Activated effector memory CD4-positive, alpha-beta T cell treated with anti-CD3 and anti-CD28 coated beads, Interleukin-2, amount 50 U/mL, for 16 hours (primary cell): Measurements from ENCODE around the gene SAMM50.
"Not testable (repeated sequence)": the region's sequence is repeated elsewhere in the genome, so short reads cannot be mapped to it uniquely, and the experiment has no call there.

ENCODE experiments used
- DNase-seq: peaks from one replicate; pipeline ENCODE4 v3.0.0-alpha.2; 2020

SAMM50 gene

DNA sequence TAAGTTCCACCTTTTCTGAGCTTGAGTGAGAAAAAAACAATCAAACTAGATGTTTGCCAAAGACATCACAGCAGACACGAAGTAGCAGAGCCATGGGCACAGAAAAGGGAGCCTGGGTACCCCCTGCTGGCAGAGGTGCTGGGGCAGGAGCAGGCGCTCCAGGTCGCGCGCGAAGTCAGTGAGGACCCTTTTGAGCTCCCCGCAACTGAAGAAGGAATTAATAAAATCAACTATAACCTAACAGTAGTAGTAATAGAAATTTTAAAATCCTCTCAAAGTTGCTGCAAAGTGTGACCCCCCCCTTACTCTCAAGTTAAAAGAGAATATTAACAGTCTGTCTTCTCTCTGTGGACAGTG, 48.8 kb downstream of the SAMM50 start:
- peak; percentile 44 for DNase-seq

DNA sequence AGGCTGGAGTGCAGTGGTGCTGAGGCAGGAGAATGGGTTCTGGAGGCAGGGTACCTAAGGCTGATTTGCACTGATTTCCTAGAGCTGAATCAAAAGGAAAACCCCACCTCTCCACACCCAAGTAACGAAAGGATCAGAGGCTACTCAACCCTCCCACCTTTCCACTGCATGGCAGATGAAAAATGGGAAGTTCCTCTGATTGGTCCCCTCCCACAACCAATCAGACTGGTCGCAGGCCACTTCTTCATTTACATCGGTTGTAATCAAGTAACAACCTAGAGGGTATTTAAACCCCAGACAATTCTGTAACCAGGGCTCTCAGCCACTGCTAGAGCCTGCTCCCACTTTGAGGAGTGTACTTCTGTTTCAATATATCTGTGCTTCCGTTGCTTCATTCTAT, 50.3 kb downstream of the SAMM50 start:
- DNase-seq = no peak

DNA sequence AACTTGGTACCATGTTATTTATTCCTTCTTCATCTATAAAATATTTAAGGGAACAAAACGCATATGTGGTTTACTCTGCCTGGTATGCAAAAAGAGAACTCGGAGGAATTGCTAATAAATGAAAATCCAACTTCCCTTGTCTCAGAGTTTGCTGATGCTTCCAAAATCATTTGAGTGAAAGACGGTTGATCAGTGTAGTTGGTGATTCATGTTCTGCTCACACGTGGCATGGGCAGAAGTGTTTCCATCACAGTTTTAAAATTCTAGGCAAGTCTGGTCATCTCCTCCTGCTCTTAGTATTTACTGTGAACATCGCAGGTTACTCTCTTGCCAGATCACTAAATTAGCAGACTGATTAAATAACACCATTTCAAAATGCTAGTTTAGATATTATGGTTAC, 56.9 kb downstream of the SAMM50 start:
- no peak for DNase-seq

DNA sequence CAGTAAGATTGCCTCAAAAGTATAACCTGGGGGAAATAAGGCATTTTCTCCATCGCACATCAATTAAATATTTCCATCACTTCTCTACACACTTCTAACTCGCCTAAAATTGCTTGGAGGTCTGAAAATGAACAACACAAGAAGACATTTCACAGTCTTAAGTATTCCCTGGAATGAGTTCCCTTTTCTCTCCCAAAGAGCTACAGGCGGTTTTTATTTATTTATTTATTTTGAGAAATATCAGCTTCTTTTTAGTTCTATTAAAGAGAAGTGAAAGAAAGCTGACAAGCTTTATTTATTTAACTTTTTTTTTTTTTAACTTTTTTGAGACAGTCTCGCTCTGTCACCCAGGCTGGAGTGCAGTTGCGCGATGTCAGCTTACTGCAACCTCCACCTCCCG, 57.3 kb downstream of the SAMM50 start:
- no peak for DNase-seq

DNA sequence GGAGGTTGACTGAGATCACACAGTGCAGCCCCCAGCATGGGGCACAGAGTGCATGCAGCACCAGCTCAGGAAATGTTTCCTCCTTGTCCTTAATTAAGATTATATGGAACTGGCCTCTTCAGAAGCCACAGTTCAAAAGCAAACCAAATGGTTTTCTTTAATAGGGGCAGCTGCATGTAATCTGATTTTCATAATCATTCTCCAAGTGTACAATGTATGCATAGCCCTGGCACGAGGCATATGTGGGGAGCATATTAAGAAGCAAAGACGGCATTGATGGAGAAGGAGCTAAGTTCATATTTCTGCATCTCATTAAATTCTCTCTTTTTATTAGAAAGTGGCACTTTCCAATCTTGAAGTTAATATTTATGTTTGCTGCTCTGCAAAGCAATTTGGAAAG, 59.0 kb downstream of the SAMM50 start:
- no peak for DNase-seq

DNA sequence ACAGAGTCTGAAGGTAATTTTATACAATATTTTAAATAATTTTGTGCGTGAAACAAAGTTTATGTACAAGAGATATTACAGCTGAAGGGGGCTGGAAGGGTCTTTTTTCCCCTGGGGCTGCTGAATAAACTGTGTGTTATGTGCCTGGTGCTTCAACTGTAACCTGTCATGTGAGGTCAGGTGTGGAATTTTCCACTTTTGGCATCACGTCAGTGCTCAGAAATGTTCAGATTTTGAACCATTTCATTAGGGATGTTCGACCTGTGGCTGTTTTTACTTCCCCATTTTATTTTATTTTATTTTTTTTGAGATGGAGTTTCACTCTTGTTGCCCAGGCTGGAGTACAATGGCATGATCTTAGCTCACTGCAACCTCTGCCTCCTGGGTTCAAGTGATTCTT, 61.3 kb downstream of the SAMM50 start:
- DNase-seq = not testable (repeated sequence)

DNA sequence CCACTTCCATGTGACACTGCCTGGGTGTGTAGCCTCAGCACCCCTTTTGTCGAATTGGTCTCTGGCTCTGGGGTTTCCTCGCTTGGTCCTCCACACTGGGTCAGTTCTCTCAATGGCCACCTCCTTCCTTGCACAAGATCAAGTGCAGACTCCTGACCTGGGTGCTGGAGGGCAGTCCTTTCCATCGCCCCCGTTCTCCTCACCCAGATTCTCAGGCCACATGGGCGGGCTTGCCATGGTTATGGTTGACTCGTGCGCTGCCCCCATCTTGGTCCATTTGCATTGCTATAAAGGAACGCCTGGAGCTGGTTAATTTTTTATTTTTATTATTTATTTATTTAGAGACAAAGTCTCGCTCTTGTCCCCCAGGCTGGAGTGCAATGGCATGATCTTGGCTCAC, 63.4 kb downstream of the SAMM50 start:
- DNase-seq = no peak

DNA sequence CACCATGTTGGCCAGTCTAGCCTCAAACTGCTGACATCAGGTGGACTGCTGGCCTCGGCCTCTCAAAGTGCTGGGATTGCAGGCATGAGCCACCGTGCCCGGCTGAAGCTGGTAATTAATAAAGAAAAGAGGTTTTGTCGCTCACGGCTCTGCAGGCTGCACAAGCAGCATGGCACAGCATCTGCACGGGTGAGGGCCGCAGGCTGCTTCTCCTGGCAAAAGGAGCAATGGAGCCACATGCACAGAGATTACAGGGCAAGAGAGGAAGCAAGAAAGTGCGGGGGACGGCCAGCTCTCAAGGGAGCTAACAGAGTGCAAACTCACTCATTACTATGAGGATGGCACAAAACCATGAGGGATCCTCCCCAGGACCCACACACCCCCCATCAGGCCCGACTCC, 64.2 kb downstream of the SAMM50 start:
- DNase-seq = no peak

DNA sequence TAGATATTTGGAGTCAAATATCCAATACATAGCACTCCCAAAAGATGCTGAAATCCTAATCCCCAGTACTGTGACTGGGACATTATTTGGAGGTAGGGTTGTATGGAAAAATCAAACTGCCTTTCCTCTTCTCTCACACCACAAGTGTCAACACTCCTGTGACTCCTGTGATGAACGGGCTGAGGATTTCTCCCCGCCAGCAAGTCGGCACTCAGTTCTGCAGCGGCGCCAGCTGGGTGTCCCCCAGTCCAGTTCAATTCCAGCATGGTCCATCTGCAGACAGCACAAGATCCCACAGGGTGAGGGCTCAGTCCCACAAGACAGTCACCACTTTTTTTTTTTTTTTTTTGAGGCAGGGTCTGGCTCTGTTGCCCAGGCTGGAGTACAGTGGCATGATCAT, 64.6 kb downstream of the SAMM50 start:
- no peak for DNase-seq

DNA sequence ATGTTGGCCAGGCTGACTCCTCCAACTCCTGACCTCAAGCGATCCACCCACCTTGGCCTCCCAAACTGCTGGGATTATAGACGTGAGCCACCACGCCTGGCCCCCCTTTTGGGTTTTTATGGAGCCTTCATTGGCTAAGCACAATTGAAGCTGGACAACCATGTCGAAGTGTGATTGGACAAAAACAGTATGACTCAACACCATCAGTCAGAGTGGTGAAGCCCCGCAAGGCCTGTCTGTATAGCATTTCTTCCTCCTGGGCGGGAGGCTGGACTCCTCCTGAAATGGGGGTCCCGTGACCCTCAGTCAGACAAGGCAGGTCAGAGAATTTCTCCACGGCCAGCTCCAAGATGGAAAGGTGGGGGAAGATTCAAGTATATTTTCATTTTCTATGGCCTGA, 65.7 kb downstream of the SAMM50 start:
- DNase-seq = no peak

DNA sequence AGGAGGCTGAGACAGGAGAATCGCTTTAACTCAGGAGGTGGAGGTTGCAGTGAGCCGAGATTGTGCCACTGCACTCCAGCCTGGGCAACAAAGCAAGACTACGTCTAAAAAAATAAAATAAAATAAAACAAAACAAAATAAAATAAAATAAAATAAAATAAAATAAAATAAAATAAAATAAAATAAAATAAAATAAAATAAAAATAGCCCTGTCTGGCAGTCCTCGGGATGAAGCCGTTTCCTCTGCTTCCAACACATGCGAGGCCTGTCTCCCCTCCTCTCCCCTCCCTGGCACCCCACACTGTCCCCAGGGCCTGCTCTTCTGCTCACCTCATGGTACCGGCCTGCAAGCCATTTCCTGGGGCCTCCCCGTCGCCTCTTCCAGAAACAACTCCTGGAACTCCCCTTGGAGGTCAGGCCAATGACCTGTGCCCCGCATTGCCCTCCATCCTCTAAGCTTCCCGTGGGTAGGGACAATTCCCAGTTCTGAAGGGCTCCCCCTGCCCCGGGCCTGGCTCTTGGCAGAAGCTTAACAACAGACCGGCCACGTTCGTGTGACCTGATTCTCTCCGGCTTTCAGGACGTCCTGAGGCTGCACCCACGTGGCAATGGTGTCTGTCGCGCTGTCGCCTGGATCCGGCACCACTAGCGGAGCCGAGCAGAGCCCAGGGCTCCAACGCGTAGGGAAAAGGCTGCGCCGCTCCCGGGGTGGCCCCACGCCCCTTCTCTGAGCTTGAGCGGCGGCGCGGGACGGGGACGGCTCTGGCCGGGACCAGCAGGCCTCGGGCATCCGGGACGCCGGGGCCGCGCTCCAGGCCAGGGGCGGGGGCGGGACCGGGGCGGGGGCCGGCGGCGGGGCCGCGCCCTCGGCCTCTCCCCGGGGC, 68.4 kb downstream of the SAMM50 start:
- DNase-seq = peak; percentile 70

DNA sequence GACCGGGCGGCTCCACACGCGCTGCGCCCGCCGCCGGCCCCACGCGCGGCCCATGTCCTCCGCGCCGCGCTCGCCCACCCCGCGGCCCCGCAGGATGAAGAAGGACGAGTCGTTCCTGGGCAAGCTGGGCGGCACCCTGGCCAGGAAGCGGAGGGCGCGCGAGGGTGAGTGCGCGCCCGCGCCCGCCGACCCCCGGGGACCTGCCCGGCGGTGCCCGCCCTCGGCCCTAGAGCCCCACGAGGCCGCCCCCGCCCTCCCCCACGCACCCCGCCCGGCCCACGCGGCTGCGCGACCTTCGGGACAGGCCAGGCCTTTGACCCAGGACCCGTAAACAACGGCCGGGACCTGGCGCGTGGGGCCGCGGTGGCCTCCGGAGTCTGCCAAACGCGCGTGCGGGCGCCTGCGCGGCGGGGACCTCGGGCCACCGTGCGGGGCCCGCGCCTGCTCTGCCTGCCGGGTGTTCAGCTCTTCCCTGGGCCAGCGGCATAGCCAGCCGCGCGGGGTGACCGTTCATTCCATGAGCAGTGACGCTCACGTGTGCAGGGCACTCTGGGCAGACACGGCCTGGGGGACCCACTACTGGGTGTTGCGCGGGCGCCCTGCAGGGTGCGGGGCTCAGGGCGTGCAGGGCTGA, 69.2 kb downstream of the SAMM50 start, which contains the start of gene PARVB:
TSS of gene PARVB (plus strand) at position 15 of the 634 bp plus-strand sequence. CDS start at position 53, 38 bp downstream.
- peak; percentile 67 for DNase-seq

DNA sequence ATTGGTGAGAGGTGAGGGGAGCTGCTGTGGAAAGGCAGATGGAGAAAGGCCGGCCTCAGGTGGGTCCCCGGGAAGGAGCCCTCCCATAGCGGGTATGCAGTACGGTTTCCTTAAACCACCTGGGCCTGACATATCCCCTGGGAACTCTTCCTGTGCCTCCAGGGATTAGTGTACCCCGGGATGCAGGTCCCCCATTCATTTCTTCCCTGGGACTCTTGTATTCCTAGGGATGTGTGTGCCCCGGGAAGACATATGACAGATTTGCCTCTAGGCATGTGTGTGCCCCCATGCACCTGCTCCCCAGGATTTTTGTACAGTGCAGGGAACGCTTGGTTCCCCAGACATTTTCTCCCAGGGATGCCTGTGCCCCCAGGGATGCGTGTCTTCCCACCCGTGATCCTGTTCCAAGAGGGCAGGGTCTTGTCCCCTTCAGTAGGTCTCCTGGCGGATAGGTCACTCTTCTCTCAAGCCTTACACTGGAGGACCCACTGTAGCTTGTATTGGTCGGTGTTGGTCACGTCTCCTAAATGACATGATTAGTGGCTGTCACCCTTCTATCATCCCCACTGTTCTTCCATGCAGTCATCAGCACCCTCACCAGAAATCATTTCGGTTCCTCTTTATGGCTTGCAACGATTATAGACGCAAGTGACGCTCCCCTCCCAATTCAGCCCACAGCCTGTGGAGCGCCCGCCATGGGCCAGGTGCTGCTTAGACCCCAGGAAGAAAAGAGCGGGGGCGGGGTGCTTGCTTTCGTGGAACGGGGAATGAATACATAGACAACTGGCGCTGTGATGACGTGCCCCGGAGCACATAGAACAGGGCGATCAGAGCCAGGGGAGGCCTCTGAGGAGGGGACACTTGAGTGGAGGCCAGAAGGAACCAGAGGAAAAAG, 70.2 kb downstream of the SAMM50 start:
- DNase-seq = no peak

DNA sequence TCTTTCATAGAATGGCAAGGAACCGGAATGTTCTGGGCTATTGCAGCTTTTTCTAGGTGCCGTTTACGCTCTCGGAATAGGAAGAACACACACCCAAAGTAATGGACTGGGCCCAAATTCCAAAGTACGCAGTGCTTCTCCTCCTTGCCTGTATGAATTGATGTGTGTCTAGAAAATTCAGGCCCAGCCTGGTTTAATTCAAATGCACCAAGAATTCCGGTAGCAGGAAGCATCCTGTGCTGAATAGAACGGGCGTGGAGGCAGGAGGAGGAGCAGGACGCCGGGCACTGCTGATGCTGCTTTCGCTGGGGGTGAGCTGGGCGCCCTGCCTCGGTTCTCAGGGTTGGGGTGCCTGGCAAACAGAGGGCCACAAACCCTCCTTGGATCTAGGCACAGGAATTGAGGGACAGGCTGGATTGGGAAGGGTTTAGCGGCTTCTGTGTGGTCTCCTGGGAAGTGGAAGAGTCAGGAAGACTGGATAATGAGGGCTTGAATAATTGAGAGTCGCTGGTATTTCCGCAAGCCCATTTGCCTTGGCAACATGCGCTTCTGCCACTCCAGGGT, 70.9 kb downstream of the SAMM50 start:
- no peak for DNase-seq

DNA sequence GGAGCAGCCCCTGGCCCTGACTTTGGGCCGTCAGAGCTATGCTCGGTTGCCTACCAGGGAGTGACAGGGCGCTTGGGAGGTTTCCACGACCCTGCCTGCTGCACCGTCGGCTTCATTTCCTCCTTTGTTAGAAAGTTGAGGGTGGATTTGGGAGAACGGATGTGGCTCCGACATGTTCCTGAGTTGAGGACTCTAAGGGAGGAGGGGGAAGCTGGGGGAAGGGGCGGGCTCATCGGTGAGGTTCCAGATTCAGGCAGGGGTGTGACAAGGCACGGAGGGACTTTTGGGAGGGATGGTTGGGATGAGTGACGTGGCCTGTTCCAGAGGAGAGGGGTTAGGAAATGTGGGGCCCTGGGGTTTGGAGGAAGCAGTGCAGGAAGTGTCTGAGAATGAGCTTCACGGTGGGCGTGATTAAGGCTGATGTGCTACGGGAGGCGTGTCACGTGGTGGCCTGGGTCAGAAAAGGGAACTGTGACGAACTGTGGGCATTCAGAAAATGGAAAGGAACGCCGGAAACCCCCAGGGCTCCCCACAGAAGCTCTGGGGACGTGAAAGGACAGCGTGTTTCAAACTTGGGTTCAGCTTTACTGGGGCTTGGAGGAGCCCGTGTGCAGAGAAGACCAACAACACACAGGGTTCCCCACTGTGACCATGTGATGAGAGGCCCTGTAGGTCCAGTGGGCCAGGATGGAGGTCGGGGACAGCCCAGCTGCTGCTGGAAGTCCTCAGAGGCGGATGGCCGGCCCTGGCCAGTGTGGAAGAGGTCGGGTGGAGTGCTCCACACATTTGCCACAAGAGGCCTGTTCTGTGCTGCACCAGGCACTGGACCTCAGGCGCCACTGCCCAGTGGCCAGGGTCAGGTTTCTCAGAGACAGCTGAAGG, 71.6 kb downstream of the SAMM50 start:
- DNase-seq = peak; percentile 85

DNA sequence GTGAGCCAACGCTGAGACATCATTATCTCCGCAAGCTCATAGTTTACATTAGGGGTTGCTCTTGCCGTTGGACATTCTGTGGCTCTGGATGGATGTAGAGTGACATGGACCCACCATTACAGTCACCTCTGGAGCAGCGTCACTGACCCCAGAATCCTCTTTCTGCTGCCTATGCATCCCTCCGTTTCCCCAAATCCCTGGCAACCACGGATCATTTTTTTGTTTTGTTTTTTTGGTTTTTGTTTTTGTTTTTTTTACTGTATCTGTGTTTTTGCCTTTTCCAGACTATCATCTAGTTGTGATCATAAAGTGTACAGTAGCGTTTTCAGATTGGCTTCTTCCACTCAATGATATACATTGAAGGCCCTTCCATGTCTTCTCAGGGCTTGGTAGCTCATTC, 72.8 kb downstream of the SAMM50 start:
- no peak for DNase-seq

DNA sequence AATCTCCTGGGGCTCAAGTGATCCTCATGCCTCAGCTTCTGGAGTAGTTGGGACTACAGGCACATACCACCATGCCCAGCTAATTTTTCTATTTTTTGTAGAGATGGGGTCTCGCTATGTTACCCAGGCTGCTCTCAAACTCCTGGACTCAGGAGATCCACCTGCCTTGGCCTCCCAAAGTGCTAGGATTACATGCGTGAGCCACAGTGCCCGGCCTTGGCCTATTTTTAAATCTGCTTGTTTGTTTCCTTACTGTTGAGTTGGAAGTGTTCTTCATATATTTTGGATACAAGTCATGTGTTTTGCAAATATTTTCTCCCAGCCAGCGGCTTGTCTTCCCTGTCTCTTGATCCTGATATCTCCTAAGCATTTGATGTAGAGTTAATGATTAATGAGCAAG, 73.8 kb downstream of the SAMM50 start:
- no peak for DNase-seq

DNA sequence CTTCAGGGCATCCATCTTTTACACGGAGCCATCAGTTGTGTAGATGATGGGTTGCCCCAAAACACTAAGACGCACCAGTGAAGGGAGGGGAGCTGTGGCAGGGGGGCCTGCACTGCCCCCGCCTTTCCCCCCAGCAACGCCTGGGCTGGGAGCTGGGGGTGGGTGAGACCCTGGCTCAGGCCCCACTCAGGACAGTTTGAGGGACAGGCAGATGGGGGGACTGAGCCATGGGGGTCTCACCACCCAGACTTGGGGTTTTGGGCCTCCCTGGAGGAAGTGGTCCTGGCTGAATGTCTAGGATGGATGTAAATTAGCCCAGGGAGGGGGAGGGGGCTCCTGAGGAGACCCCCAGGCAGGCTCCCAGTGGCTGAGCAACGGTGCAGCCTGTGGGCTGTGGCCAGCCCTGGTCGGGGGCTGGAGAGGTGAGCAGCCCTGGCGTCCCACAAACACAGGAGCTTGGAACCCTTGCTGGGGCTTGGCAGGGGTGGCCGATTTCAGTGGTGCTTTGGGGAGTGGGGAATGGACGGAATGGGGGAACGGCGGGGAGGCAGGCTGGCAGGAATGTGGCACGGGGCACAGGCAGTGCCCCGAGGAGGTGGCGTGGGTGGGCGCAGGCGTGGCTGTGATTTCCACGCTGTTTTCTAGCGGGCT, 74.9 kb downstream of the SAMM50 start:
- no peak for DNase-seq

DNA sequence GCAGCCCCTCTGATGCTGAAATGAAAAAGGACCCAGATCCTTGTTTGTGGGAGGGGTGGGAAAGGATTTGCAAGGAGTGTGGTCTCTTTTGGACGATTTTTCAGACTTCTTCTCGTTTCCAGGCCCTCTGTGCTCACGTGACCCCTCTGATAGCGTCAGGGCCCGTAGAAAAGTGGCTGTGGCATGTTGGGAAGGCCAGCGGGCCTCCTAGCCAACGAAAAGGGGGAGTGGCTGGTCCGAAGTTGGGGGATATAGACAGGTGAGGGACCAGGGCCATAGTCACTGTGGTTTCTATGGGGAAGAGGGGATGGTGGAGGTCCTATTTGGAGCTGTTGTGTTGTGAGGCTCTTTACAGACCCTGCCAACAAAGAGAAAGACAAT, 75.5 kb downstream of the SAMM50 start:
- DNase-seq = no peak

DNA sequence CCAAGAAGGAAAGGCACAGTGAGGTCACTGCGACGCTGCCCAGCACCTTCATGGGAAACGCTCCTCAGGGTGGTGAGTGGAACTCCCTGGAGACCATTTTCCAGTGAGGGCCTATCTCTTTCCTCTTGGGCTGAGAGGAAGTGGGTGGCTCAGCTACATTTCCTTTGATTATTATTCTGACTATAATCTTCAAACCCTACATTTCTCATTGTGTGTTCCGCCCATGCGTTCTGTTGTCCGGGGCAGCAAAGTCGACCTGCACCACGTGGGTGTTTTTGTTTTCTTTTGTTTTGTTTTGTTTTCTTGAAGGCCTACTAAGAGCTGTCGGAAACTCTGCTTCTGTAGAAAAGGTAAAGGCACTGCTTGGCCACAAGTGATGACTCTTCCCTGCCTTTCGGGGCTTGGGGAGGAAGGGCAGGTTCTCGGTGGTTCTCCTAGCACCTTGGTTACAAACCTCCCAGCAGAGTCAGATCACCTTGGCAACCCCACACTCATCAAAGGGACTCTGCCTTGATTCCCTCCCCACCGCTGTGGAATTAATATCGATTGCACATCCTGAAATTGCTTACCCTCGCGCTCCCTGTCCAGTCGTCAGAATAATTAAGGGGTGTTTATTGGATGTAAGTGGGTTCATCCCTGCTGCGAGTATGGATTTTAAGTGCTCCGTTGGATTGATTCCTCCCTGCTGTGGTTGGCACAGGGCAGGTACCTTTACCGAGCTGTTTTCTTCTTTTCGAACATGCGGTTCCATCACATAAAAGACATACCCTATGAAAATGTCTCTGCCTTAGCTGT, 76.1 kb downstream of the SAMM50 start:
- peak; percentile 64 for DNase-seq
